NK-92 (cell line): ENCODE data around the gene KCNK1.

Experiments used
- DNase-seq: peaks from one replicate; lab custom pipeline; 2025; ENCODE audit not compliant: unreplicated experiment; lab: John Stamatoyannopoulos, UW

KCNK1 gene

GRCh38 chr1:233613252-233614172 is at the start of gene KCNK1:
TSS of gene KCNK1 (plus strand) at chr1:233614106. CDS start at chr1:233614172, 66 bp downstream.
- DNase-seq, result no peak

DNA sequence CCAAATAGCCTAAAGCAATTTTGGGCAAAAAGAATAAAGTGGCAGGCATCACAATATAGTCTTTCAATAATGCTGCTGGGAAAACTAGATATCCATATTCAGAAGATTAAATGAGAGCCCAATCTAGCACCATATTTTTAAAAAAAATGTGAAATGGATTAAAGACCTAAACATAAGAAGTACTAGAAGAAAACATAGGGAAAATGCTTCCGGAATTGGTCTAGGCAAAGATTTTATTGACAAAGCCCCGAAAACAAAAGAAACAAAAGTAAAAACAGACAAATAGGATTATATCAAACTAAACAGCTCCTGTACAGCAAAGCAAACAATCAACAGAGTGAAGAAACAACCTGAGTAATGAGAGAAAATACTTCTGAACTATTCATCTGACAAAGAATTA is 48.6 kb upstream of the KCNK1 start:
- no peak for DNase-seq

GRCh38 chr1:233566886-233567285 is 47.0 kb upstream of the KCNK1 start:
- no peak for DNase-seq

DNA sequence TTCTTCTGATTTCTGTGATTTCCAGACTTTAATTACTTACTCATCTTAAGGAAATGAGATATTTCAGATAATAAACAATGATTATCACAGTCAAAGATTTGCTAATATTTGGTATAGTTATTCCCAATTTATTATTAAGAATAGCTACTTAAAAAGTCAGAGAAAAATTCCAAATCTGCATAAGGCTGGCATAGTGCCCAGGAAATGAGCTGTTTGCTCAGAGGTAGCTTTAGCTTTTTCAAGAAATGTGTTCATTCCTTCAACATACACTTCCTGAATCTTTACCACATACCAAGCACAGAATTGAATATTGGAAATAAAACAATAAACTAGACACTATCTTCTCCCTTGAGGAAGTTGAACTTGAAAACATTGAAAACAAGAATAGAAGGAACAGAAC is 44.3 kb upstream of the KCNK1 start:
- DNase-seq, result no peak

- DNase-seq, result no peak
These were observed 43.7 kb upstream of the KCNK1 start for GRCh38 chr1:233570216-233570615.

DNA sequence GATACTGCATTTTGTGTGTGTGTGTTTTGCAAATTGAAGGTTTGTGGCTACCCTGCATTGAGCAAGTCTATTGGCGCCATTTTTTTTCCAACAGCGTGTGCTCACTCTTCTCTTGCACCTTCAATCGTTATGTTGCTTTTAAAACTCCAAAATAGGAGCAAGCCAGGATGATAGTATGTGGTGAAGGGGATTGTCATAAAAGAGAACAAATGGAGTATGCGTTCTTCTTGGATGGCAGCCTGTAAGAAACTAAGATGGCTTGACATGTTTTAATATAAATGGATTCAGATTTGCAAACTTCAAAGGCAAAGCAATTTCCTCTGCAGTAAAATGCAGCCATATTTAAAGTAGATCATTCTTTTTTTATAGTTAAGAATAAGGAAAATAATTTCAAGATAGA is 43.2 kb upstream of the KCNK1 start:
- DNase-seq, result no peak

DNA sequence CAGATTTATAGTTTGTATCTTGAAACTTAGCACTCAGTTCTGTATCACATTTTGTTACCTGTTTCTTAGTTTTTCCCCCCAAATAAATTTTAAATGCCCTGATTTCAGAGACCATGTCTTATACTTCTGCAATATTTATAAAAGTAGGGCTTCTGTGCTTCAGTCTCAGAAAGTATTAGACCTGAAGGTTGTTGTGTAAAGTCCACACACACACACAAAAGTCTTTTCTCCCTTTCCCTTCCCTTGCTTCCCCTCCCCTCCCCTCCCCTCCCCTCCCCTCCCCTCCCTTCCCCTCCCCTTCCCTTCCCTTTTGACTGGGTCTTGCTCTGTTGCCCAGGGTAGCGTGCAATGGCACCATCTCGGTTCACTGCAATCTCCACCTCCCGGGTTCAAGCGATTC is 41.0 kb upstream of the KCNK1 start:
- no peak for DNase-seq

DNA sequence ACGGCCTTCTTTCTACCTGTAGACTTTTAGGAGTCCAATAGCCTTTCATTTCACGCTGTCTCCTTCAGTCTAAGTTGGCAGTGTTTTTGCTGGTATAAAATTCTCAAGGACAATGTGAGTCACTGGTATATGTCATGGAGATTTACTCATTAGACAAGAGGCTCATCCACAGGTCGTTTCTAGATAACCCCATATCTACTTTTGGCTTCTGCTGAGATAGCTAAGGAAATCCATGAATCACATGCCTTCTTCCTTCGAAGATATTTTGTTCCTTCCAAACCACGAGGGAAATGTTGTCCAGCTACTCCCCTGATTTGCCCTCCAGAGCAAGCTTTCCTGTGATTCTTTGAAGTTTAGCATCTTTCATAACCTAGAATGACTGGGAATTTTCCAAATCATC is 38.5 kb upstream of the KCNK1 start:
- DNase-seq, result no peak

DNA sequence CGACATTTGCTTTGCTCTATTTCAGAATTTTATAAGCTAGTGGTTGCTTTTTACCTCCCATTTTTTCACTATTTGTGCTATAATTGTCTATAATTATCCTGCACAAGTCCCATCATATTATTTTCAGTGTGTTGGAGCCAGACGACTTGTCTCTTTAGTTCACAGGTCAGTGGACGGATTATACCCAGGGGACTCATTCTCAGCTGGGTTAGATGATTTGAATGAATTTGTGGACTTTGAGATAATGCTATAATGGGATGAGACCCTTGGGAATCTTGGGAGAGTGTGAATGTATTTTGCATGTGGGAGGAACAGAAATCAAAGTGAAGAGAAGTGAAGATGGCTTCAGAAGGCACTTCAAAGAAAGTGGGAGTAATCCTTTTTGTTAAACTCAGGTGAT is 31.5 kb upstream of the KCNK1 start:
- no peak for DNase-seq

DNA sequence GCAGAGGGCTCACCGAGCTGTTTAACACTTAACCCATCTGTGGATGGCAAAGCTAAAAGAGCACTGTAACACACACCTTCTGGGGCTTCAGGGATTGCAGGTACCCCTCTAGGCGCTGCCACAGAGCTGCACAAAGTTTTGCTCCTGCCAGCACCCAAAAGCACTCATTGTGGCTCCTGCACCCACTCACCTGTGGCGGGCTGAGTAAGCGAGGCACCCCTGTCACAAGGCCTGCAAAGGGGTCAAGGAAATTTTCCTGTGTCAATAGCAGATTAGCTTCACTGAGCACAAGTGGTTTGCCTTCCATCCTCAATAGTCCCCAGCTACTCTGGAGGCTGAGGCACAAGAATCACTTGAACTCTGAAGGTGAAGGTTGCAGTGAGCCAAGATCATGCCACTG is 29.5 kb upstream of the KCNK1 start:
- DNase-seq, result no peak

- no peak for DNase-seq
These were observed 29.0 kb upstream of the KCNK1 start for GRCh38 chr1:233584931-233585330.

- DNase-seq, result no peak
These were observed 27.6 kb upstream of the KCNK1 start for GRCh38 chr1:233586301-233586700.

GRCh38 chr1:233587196-233587595 is 26.7 kb upstream of the KCNK1 start:
- DNase-seq, result no peak

DNA sequence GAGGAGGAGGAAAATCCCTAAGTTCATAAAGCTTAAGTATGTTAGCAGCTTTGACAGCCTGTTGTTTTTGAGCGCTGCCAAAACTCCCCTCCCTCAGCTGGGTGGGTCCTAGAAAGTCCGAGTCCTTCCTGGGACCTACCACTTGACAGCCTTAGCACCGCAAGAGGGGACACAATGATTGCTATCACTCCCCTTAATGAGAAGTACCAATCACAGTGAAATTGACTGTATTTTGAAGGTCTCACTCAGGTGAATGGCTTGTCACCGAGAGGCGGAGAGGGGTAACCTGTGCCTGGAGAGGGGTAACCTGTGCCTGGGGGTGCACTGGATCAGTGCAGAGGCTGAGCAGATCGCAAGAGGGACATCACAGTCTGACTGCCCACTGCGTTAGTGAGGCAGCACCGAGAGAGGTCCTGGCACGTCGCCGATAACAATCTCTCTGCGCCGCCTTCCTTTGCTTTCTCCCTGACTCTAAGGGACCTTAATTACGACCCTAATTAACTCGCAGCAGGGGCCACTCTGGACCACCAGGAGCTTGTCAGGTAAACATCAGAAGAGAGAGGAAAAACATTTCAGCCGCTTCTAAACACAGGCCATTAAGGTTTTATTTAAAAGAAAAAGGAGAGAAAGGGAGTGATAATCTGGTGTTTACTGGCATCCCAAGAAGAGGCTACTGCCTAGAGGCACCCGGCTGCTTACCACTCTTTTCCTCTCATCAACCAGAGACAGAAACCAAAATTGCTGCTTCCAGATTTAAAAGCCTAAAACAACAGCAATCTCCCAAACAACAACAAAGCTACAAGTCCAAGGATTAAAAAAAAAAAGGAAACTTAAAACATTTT is 25.7 kb upstream of the KCNK1 start:
- DNase-seq, result no peak

DNA sequence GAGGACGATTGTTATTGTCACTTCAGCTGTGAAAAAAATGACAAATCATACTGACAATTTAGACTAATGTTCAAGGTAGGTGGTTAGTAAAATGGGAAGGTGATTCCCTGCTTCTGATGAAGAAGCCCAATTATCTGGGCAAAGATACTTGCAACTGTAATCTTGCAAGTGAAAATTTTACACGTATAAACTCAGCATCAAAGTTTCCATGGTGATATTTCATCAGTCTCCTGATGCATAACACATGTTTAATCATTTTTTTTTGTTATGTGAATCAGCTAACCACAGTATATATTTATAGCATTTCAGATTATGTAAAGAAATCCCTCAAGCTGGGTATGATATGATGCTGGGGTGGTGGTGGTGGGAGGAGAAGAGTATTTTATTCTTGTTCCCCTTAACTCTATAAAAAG is 16.4 kb upstream of the KCNK1 start:
- no peak for DNase-seq

DNA sequence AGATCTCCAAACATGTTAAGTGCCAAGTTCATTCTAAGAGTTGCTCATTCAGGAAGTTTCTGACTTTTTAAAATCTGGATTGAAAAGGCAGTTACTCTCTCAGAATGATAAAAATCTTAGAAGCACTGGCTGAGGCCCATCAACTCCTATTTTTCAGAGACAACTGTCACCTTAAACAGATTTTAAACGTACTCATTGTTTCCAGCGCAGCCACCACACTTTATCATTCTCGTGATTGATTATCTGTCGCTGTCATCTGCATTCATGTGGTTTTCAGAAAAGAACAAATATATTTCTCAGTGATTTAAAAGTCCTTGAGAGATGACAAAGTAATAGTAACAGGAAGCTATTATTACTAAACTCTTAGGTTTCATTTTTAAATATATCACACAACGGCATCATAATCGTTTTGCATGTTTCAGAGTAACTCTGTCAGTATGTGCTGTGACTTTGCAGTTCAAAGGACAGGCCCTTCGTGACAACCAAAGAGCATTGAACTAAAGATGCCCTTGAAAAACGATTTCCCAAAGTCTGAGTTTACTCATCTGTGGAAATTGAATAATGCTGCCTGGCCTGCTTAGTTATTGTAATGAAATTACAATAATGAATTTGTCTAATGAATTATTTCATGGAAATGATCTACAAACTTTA is 14.9 kb upstream of the KCNK1 start:
- no peak for DNase-seq

- no peak for DNase-seq
These were observed 14.3 kb upstream of the KCNK1 start for GRCh38 chr1:233599542-233600073.

- DNase-seq, result no peak
These were observed 13.4 kb upstream of the KCNK1 start for GRCh38 chr1:233600488-233600887.

GRCh38 chr1:233603478-233603877 is 10.4 kb upstream of the KCNK1 start:
- no peak for DNase-seq

- DNase-seq, result no peak
These were observed 8.7 kb upstream of the KCNK1 start for GRCh38 chr1:233605205-233605604.

GRCh38 chr1:233606813-233607212 is 7.1 kb upstream of the KCNK1 start:
- DNase-seq, result no peak
